A549 (cell line): Measurements from ENCODE around the gene SORT1. TPM values are rescaled to one million over a fixed set of nuclear protein-coding genes. Genes with fewer than 3 reads are reported as not detected.

Experiments
- ATAC-seq, 2 experiments: fragments of 200-7000 bp in 1 of 2; fragments of >200 bp in 1 of 2; cut with Nextera tagmentation in 1 of 2; cut with Tn5 transposase in 1 of 2; 3 replicates each; pipeline versions ENCODE4 v1.8.0 to v1.9.1; 2018 to 2020; ENCODE audit warnings: mild to moderate bottlenecking in 1 of 2, moderate library complexity in 1 of 2
- CTCF ChIA-PET: fragments of 300-600 bp; sonication (Branson Sonifier 250); formaldehyde crosslinking; extraction: SDS; loops from one replicate; lab custom pipeline; 2021; ENCODE audit warnings: antibody characterized with exemption, inconsistent platforms; lab: Yijun Ruan, JAX
- POLR2A ChIA-PET: fragments of 350-600 bp; formaldehyde crosslinking; extraction: SDS; loops from one replicate; lab custom pipeline; 2021; ENCODE audit warnings: antibody characterized with exemption, inconsistent platforms; lab: Yijun Ruan, JAX
- DNase-seq, 2 experiments: peaks; one replicate each; pipeline versions ENCODE4 v3.0.0 to v3.0.0-alpha.2; 2011 to 2016; ENCODE audit warnings: low read depth in 1 of 2, low spot score in 1 of 2
- FAIRE-seq: peaks from 2 replicates; lab custom pipeline; 2011; peaks lifted over from hg19 to GRCh38; lab: Jason Lieb, UNC
- H3K27ac ChIP-seq, 2 experiments: fragments of >200 bp; sonication (Bioruptor Twin); formaldehyde crosslinking; 3 replicates each; pipeline ENCODE4 v1.5.1; 2016 to 2017
- H3K4me1 ChIP-seq: fragments of >200 bp; sonication (Bioruptor Twin); formaldehyde crosslinking; 3 replicates; pipeline ENCODE4 v1.6.1; 2016
- H3K4me2 ChIP-seq: fragments of >200 bp; sonication (Bioruptor Twin); formaldehyde crosslinking; 3 replicates; pipeline ENCODE4 v1.6.1; 2016
- H3K4me3 ChIP-seq: fragments of >200 bp; sonication (Bioruptor Twin); formaldehyde crosslinking; 3 replicates; pipeline ENCODE4 v1.5.1; 2016
- H3K9me3 ChIP-seq: fragments of >200 bp; sonication (Bioruptor Twin); formaldehyde crosslinking; 3 replicates; pipeline ENCODE4 v1.6.1; 2016
- BCL3 ChIP-seq: fragments of >200 bp; sonication (Bioruptor Twin); formaldehyde crosslinking; IDR thresholded peaks from 3 replicates; pipeline ENCODE4 v1.6.1; 2016
- CBX2 ChIP-seq: fragments of 200-600 bp; sonication (generic); IDR thresholded peaks from 2 replicates; pipeline ENCODE4 v1.6.1; 2016; ENCODE audit warnings: low read depth, mild to moderate bottlenecking, borderline replicate concordance
- CBX8 ChIP-seq: fragments of 200-600 bp; sonication (generic); IDR thresholded peaks from 2 replicates; pipeline ENCODE4 v1.6.1; 2016
- CEBPB ChIP-seq, 2 experiments: fragments of >200 bp in 1 of 2; sonication (Bioruptor Twin) in 1 of 2; formaldehyde crosslinking in 1 of 2; IDR thresholded peaks; 2 replicates each; pipeline ENCODE4 v1.6.1; 2012 to 2016
- CHD2 ChIP-seq: fragments of 150-350 bp; IDR thresholded peaks from 2 replicates; pipeline ENCODE4 v1.6.1; 2014; ENCODE audit warnings: low read length; ENCODE audit not compliant: partially characterized antibody
- CHD4 ChIP-seq: fragments of 200-600 bp; sonication (generic); IDR thresholded peaks from 2 replicates; pipeline ENCODE4 v1.6.1; 2016; ENCODE audit warnings: antibody characterized with exemption, mild to moderate bottlenecking, borderline replicate concordance
- FOSB ChIP-seq: fragments of 250-450 bp; sonication (Bioruptor Pico); IDR thresholded peaks from 2 replicates; pipeline ENCODE4 v1.5.0; 2020; ENCODE audit warnings: mild to moderate bottlenecking, moderate library complexity
- HDAC2 ChIP-seq: fragments of 200-600 bp; sonication (generic); IDR thresholded peaks from 2 replicates; pipeline ENCODE4 v1.6.1; 2016
- HES2 ChIP-seq: fragments of >200 bp; sonication (Bioruptor Twin); formaldehyde crosslinking; IDR thresholded peaks from 2 replicates; pipeline ENCODE4 v1.6.1; 2016
- HOXB5 ChIP-seq: fragments of 250-450 bp; sonication (Bioruptor Pico); IDR thresholded peaks from 2 replicates; pipeline ENCODE4 v1.5.0; 2020; ENCODE audit warnings: mild to moderate bottlenecking, moderate library complexity
- KDM1A ChIP-seq: fragments of 200-600 bp; sonication (generic); IDR thresholded peaks from 2 replicates; pipeline ENCODE4 v1.6.1; 2016; ENCODE audit warnings: low read depth, mild to moderate bottlenecking
- NFE2L2 ChIP-seq: fragments of 150-350 bp; conservative IDR thresholded peaks from 2 replicates; pipeline ENCODE4 v1.6.1; 2014; ENCODE audit warnings: low read length
- NR3C1 ChIP-seq: fragments of >200 bp; sonication (Bioruptor Twin); formaldehyde crosslinking; IDR thresholded peaks from 3 replicates; pipeline ENCODE4 v1.6.1; 2017
- PBX3 ChIP-seq: IDR thresholded peaks from 2 replicates; pipeline ENCODE4 v1.6.1; 2012
- PHF8 ChIP-seq: fragments of 200-600 bp; sonication (generic); IDR thresholded peaks from 2 replicates; pipeline ENCODE4 v1.6.1; 2016; ENCODE audit warnings: low read depth, mild to moderate bottlenecking, antibody characterized with exemption, moderate library complexity, borderline replicate concordance
- POLR2AphosphoS2 ChIP-seq: conservative IDR thresholded peaks from 2 replicates; pipeline ENCODE4 v1.6.1; 2012; ENCODE audit warnings: low read length, improper control_type of control experiment, inconsistent platforms
- RARB ChIP-seq: fragments of 250-450 bp; sonication (Bioruptor Pico); IDR thresholded peaks from 2 replicates; pipeline ENCODE4 v1.8.0; 2021; ENCODE audit warnings: mild to moderate bottlenecking, moderate library complexity
- RCOR1 ChIP-seq: fragments of 150-350 bp; IDR thresholded peaks from 2 replicates; pipeline ENCODE4 v1.6.1; 2014; ENCODE audit warnings: antibody characterized with exemption, low read length, low read depth
- SMC3 ChIP-seq: fragments of >200 bp; sonication (Bioruptor Twin); formaldehyde crosslinking; IDR thresholded peaks from 3 replicates; pipeline ENCODE4 v1.6.1; 2018; ENCODE audit warnings: inconsistent platforms
- TFCP2L1 ChIP-seq: fragments of 250-450 bp; sonication (Bioruptor Pico); IDR thresholded peaks from 2 replicates; pipeline ENCODE4 v1.5.0; 2021; ENCODE audit warnings: mild to moderate bottlenecking
- TP53 ChIP-seq: fragments of 250-450 bp; sonication (Bioruptor Pico); IDR thresholded peaks from 2 replicates; pipeline ENCODE4 v1.5.0; 2021; ENCODE audit warnings: mild to moderate bottlenecking, moderate library complexity
- ZNF302 ChIP-seq: fragments of 250-450 bp; sonication (Bioruptor Pico); IDR thresholded peaks from 2 replicates; pipeline ENCODE4 v1.9.0; 2021; ENCODE audit warnings: inconsistent platforms, mild to moderate bottlenecking, moderate library complexity
- WGBS: methylation state at CpG from one replicate; pipeline ENCODE4 v1.1.6; 2017; ENCODE audit errors: missing lambda C conversion rate; 5-methylcytosine and 5-hydroxymethylcytosine counted together
- polyA plus RNA-seq, 4 experiments: library from polyadenylated mRNA; depleted of rRNA in 3 of 4; stranded (reverse); fragments of >200 nt; fragmentation: RNase III in 1 of 4; extraction: RNeasy Plus Mini Kit Qiagen cat#74134 plus additional on column Dnase treatment in 1 of 4; gene quantifications; 2 replicates in 3 of 4; 3 replicates in 1 of 4; pipeline ENCODE4 v1.2.3, GENCODE V29; 2011 to 2017
- TF ChIP-seq, protein P1 (sequence below): fragments of 450-650 bp; IDR thresholded peaks from 2 replicates; pipeline ENCODE4 v1.6.1; 2014; ENCODE audit warnings: antibody characterized with exemption
- TF ChIP-seq, protein P2 (sequence below): fragments of 200-600 bp; sonication (generic); IDR thresholded peaks from 2 replicates; pipeline ENCODE4 v1.6.1; 2016; ENCODE audit warnings: antibody characterized with exemption, mild to moderate bottlenecking, moderate library complexity
- TF ChIP-seq, protein P3 (sequence below): fragments of 150-350 bp; IDR thresholded peaks from 2 replicates; pipeline ENCODE4 v1.6.1; 2014; ENCODE audit warnings: low read depth, mild to moderate bottlenecking, low read length
- TF ChIP-seq, protein P4 (sequence below): IDR thresholded peaks from 2 replicates; pipeline ENCODE4 v1.6.1; 2012; ENCODE audit warnings: low read depth, borderline replicate concordance

Gene SORT1
- polyA plus RNA-seq, 2 of the 4 experiments (the other 2 are of a cell fraction), result 6.0 to 14.7 TPM

- no peak overlapping the region for H3K27ac ChIP-seq
- POLR2A ChIA-PET, result no interaction called here
- ATAC-seq, result no peak
- H3K9me3 ChIP-seq, result no peaks in the 10 kb centered on the region
- 70% methylated on average over 11 of the region's 12 CpGs for WGBS
- H3K4me2 ChIP-seq, result no peak overlapping the region
- DNase-seq, result no peak
- TF ChIP-seq KDM1A, result no peak
- no peak for TF ChIP-seq TP53
- no peak for TF ChIP-seq POLR2AphosphoS2
- TF ChIP-seq CBX2, result no peak
- TF ChIP-seq RCOR1, result no peak
- no peak for TF ChIP-seq CHD4
- TF ChIP-seq, protein P1, sequence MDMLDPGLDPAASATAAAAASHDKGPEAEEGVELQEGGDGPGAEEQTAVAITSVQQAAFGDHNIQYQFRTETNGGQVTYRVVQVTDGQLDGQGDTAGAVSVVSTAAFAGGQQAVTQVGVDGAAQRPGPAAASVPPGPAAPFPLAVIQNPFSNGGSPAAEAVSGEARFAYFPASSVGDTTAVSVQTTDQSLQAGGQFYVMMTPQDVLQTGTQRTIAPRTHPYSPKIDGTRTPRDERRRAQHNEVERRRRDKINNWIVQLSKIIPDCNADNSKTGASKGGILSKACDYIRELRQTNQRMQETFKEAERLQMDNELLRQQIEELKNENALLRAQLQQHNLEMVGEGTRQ, result no peak
- TF ChIP-seq, protein P2, sequence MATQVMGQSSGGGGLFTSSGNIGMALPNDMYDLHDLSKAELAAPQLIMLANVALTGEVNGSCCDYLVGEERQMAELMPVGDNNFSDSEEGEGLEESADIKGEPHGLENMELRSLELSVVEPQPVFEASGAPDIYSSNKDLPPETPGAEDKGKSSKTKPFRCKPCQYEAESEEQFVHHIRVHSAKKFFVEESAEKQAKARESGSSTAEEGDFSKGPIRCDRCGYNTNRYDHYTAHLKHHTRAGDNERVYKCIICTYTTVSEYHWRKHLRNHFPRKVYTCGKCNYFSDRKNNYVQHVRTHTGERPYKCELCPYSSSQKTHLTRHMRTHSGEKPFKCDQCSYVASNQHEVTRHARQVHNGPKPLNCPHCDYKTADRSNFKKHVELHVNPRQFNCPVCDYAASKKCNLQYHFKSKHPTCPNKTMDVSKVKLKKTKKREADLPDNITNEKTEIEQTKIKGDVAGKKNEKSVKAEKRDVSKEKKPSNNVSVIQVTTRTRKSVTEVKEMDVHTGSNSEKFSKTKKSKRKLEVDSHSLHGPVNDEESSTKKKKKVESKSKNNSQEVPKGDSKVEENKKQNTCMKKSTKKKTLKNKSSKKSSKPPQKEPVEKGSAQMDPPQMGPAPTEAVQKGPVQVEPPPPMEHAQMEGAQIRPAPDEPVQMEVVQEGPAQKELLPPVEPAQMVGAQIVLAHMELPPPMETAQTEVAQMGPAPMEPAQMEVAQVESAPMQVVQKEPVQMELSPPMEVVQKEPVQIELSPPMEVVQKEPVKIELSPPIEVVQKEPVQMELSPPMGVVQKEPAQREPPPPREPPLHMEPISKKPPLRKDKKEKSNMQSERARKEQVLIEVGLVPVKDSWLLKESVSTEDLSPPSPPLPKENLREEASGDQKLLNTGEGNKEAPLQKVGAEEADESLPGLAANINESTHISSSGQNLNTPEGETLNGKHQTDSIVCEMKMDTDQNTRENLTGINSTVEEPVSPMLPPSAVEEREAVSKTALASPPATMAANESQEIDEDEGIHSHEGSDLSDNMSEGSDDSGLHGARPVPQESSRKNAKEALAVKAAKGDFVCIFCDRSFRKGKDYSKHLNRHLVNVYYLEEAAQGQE, result no peak
- no peak for TF ChIP-seq ZNF302 (CRISPR knock-in tag)
- no peak for TF ChIP-seq CEBPB (IDR thresholded peaks at IDR 0.05)
- TF ChIP-seq, protein P3, sequence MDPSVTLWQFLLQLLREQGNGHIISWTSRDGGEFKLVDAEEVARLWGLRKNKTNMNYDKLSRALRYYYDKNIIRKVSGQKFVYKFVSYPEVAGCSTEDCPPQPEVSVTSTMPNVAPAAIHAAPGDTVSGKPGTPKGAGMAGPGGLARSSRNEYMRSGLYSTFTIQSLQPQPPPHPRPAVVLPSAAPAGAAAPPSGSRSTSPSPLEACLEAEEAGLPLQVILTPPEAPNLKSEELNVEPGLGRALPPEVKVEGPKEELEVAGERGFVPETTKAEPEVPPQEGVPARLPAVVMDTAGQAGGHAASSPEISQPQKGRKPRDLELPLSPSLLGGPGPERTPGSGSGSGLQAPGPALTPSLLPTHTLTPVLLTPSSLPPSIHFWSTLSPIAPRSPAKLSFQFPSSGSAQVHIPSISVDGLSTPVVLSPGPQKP, result no peak
- TF ChIP-seq HDAC2, result no peak
- peaks cover 3% of the 10 kb centered on the region; the same call in 1 of the 3 replicates for H3K4me1 ChIP-seq
- FAIRE-seq, result no peak
- CTCF ChIA-PET, result interaction anchor here (1.7 kb wide), 1 partner anchor 18 kb away, joined by 5 read pairs; no protein-coding TSS in a partner anchor
- no peak overlapping the region for H3K4me3 ChIP-seq
These were observed 101.9 kb downstream of the SORT1 start for GRCh38 chr1:109295712-109296415.

DNA sequence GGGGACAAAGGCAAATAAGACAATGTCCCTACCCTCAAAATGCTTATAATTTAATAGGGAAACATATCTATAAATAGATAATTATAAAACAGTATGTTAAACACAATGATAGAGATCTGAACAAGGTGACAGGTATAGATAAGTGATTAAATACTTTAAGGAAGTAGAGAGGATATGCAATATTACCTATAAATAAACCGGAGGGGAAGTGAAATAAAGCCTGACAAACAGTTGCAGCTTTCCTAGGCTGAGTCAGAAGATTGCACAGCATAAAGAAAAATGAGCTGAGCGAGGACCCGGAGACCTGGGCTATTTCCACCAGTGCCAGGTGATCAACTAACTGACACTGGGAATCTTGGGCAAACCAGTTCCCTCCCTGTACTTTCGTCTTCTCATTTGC is 103.2 kb downstream of the SORT1 start:
- Histone ChIP-seq H3K4me1 (peaks cover 3% of the 10 kb centered on the region; the same call in 1 of the 3 replicates), H3K9me3 (no peaks in the 10 kb centered on the region), H3K4me2 (no peak overlapping the region), H3K4me3 (no peak overlapping the region), H3K27ac (no peak overlapping the region)
- 74% methylated on average over 4 of the region's 4 CpGs for WGBS
- ChIA-PET CTCF (no interaction called here), POLR2A (no interaction called here)
- FAIRE-seq (no peak), DNase-seq (no peak), ATAC-seq (no peak)
- TF ChIP-seq SMC3, result no peak
- TF ChIP-seq CHD2, result no peak
- TF ChIP-seq CBX8, result no peak
- TF ChIP-seq RARB (CRISPR knock-in tag), result no peak
- TF ChIP-seq TFCP2L1, result no peak
- TF ChIP-seq FOSB, result no peak
- no peak for TF ChIP-seq PBX3
- TF ChIP-seq ZNF302 (CRISPR knock-in tag), result no peak
- TF ChIP-seq, protein P4, sequence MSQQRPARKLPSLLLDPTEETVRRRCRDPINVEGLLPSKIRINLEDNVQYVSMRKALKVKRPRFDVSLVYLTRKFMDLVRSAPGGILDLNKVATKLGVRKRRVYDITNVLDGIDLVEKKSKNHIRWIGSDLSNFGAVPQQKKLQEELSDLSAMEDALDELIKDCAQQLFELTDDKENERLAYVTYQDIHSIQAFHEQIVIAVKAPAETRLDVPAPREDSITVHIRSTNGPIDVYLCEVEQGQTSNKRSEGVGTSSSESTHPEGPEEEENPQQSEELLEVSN, result no peak
- no peak for TF ChIP-seq BCL3
- no peak for TF ChIP-seq PHF8
- no peak for TF ChIP-seq NR3C1
- TF ChIP-seq HOXB5 (CRISPR knock-in tag), result no peak
- TF ChIP-seq HES2, result no peak
- no peak for TF ChIP-seq NFE2L2
